Natural killer cell (primary cell): Measurements from ENCODE around the gene ADAM10. TPM values are rescaled to one million over a fixed set of nuclear protein-coding genes. Genes with fewer than 3 reads are reported as not detected.

ENCODE experiments used
- ATAC-seq, 3 donors: fragments of 150-1000 bp in 2 of 3; fragments of 200-7000 bp in 1 of 3; cut with Tn5 transposase; 1 replicate in 1 of 3; 2 replicates in 2 of 3; pipeline ENCODE4 v1.10.0; 2021; ENCODE audit warnings: mild to moderate bottlenecking in 2 of 3, moderate library complexity in 2 of 3
- DNase-seq, 2 donors: peaks; one replicate each; pipeline versions ENCODE4 v3.0.0 to v3.0.0-alpha.2; 2013 to 2021; ENCODE audit warnings: mixed read lengths in 1 of 2
- H3K27ac ChIP-seq: one replicate; pipeline ENCODE4 v1.5.1; 2013; ENCODE audit warnings: mild to moderate bottlenecking, low read length
- H3K27me3 ChIP-seq: one replicate; pipeline ENCODE4 v1.6.1; 2013; ENCODE audit warnings: low read length; ENCODE audit not compliant: control insufficient read depth, insufficient read depth
- H3K36me3 ChIP-seq: one replicate; pipeline ENCODE4 v1.6.1; 2013; ENCODE audit warnings: low read length; ENCODE audit not compliant: control insufficient read depth, insufficient read depth
- H3K4me1 ChIP-seq: one replicate; pipeline ENCODE4 v1.6.1; 2013; ENCODE audit warnings: low read length; ENCODE audit not compliant: control insufficient read depth, insufficient read depth
- H3K4me3 ChIP-seq: one replicate; pipeline ENCODE4 v1.5.1; 2013; ENCODE audit warnings: low read length
- H3K9me3 ChIP-seq: one replicate; pipeline ENCODE4 v1.6.1; 2013; ENCODE audit warnings: low read length; ENCODE audit not compliant: control insufficient read depth, insufficient read depth
- H3K27ac Mint-ChIP-seq, 2 donors: one replicate each; pipeline ENCODE4 v1.8.0; 2022; ENCODE audit warnings: mild to moderate bottlenecking in 2 of 2, mixed read lengths in 2 of 2, moderate library complexity in 1 of 2
- H3K27me3 Mint-ChIP-seq, 2 donors: one replicate each; pipeline ENCODE4 v1.8.0; 2022; ENCODE audit warnings: low read depth in 2 of 2, mixed read lengths in 2 of 2
- H3K36me3 Mint-ChIP-seq: one replicate; pipeline ENCODE4 v1.8.0; 2022; ENCODE audit warnings: mixed read lengths
- H3K4me1 Mint-ChIP-seq, 2 donors: one replicate each; pipeline ENCODE4 v1.8.0; 2022; ENCODE audit warnings: mixed read lengths in 2 of 2
- H3K4me3 Mint-ChIP-seq: one replicate; pipeline ENCODE4 v1.8.0; 2022; ENCODE audit warnings: mild to moderate bottlenecking, moderate library complexity, mixed read lengths
- H3K9me3 Mint-ChIP-seq, 2 donors: one replicate each; pipeline ENCODE4 v1.8.0; 2022; ENCODE audit warnings: mixed read lengths in 2 of 2
- WGBS: methylation state at CpG from one replicate; pipeline ENCODE4 v1.1.7; 2013; ENCODE audit warnings: missing lambda C conversion rate; ENCODE audit not compliant: insufficient coverage; 5-methylcytosine and 5-hydroxymethylcytosine counted together
- intact Hi-C: fragments of 100-400 bp; cut with micrococcal nuclease; formaldehyde crosslinking; loops from one replicate; pipeline ENCODE4 v1.14.2; 2022
- total RNA-seq, 4 donors: library from RNA; stranded (reverse); fragments of 120-200 nt in 1 of 4; gene quantifications; one replicate each; pipeline versions ENCODE4 v1.2.3 to v1.2.4, GENCODE V29; 2013 to 2022
- TF ChIP-seq, protein P1 (sequence below): fragments of 200-600 bp; IDR thresholded peaks from one replicate; pipeline ENCODE4 v1.8.0; 2022; ENCODE audit warnings: antibody characterized with exemption

Gene ADAM10
- total RNA-seq, 3 donors from 2014 or later (not counting 1 experiment from before 2014, with no cell fraction given): 223 to 297 (median 259) TPM

DNA sequence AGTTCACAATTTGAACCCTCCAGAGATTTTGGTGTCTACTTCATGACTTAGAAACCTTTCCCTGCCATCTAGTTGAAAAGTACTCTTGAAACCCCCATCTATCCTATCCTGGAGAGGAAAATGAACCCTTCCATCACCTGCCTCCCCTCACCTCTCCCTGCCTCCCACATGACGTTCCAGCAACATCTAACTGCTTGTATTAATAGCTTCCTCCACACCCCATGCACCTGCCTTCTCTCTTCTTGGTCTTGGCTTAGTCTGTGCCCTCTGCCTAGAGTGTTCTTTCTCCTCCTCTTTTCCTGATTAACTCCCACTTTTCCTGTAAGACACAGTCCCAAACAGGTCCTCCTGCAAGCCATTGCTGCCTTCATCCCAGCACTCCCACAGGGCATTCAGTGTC is 210.0 kb downstream of the ADAM10 start:
- intact Hi-C loops: no loop called here
- Mint-ChIP-seq H3K27me3 (peaks cover 0 to 3% of the 10 kb centered on the region in 2 donors), H3K36me3 (no peaks in the 10 kb centered on the region), H3K4me1 (peaks cover 5 to 21% of the 10 kb centered on the region in 2 donors), H3K4me3 (no peak overlapping the region), H3K9me3 (no peaks in the 10 kb centered on the region), H3K27ac (peak overlapping the region in 1 of 2 donors; percentile 48)
- TF ChIP-seq, protein P1, sequence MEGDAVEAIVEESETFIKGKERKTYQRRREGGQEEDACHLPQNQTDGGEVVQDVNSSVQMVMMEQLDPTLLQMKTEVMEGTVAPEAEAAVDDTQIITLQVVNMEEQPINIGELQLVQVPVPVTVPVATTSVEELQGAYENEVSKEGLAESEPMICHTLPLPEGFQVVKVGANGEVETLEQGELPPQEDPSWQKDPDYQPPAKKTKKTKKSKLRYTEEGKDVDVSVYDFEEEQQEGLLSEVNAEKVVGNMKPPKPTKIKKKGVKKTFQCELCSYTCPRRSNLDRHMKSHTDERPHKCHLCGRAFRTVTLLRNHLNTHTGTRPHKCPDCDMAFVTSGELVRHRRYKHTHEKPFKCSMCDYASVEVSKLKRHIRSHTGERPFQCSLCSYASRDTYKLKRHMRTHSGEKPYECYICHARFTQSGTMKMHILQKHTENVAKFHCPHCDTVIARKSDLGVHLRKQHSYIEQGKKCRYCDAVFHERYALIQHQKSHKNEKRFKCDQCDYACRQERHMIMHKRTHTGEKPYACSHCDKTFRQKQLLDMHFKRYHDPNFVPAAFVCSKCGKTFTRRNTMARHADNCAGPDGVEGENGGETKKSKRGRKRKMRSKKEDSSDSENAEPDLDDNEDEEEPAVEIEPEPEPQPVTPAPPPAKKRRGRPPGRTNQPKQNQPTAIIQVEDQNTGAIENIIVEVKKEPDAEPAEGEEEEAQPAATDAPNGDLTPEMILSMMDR: no peak
- ATAC-seq (no peak), DNase-seq (no peak)
- 84% methylated on average over 1 of the region's 1 CpG for WGBS
- Histone ChIP-seq H3K9me3 (no peaks in the 10 kb centered on the region), H3K36me3 (no peaks in the 10 kb centered on the region), H3K27ac (no peak overlapping the region), H3K4me3 (no peak overlapping the region), H3K4me1 (peaks cover 7% of the 10 kb centered on the region), H3K27me3 (no peaks in the 10 kb centered on the region)

DNA sequence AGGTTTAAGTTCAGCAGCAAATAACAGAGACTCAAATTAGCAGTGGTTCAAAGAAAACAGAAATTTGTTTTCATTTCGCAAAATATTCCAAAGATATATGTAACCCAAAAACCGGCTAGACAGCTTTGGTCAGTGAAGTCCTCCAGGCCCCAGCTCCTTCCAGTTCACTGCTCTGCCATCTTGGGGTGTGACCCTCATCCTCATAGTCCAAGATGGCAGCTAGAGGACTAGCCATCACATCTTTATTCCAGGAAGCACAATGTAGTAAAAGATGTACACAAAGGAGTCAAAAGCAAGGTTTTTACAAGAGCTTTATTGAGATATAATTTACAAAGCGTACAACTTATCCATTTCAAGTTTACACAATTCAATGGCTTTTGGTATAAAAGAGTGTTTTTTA is 210.6 kb downstream of the ADAM10 start:
- Mint-ChIP-seq H3K27me3 (peaks cover 0 to 3% of the 10 kb centered on the region in 2 donors), H3K27ac (no peak overlapping the region), H3K36me3 (no peaks in the 10 kb centered on the region), H3K9me3 (no peaks in the 10 kb centered on the region), H3K4me3 (no peak overlapping the region), H3K4me1 (peaks cover 5 to 19% of the 10 kb centered on the region in 2 donors)
- intact Hi-C loops: no loop called here
- TF ChIP-seq, protein P1: no peak
- Histone ChIP-seq H3K27me3 (no peaks in the 10 kb centered on the region), H3K4me1 (peaks cover under 1% of the 10 kb centered on the region), H3K9me3 (no peaks in the 10 kb centered on the region), H3K4me3 (no peak overlapping the region), H3K27ac (no peak overlapping the region), H3K36me3 (no peaks in the 10 kb centered on the region)
- no peak for ATAC-seq
- DNase-seq: no peak
- 100% methylated on average over 2 of the region's 3 CpGs for WGBS

Other genes with a start within 250 kb of the ADAM10 start
- 10 to 100 TPM; 16.3 to 18.7 (median 18.3) TPM for gene MINDY2, start 21.6 kb upstream of the ADAM10 start, total RNA-seq
- gene SLTM, start 184.0 kb upstream of the ADAM10 start, total RNA-seq: 100 to 1,000 TPM; 206 to 226 (median 223) TPM
- 10 to 100 TPM; 39.4 to 53.1 (median 46.0) TPM for gene RNF111, start 238.0 kb upstream of the ADAM10 start, total RNA-seq